ENCODE measurements around the gene EDEM3.

The EDEM3 gene

DNA sequence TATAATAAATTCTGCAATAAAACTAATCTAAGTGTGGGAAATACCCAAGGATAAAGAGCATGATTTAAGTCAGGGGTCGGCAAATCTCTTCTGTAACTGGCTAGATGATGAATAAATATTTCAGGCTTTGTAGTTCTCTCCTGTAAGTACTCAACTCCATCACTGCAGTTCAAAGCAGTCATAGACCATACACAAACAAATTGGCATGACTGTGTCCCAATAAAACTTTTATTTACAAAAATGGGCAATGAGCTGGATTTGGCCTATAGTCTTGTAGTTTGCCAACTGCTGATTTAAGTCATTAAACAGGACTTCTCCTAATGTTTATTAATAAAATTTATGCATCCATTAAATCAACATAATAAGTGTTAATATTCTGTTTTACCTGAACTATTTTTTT, 49.4 kb downstream of the EDEM3 start:
- no peak overlapping the region for H3K27ac ChIP-seq
- peaks cover 81% of the 10 kb centered on the region for H3K36me3 ChIP-seq
- no peak overlapping the region for H3K4me3 ChIP-seq
- no peaks in the 10 kb centered on the region for H3K9me3 ChIP-seq
- no peak overlapping the region for H3K4me2 ChIP-seq
- no peak for TF ChIP-seq Cebpa-rat (IDR thresholded peaks at IDR 0.05)
- H4K20me1 ChIP-seq = no peaks in the 10 kb centered on the region
- H3K4me1 ChIP-seq = no peaks in the 10 kb centered on the region
- no peak overlapping the region for H3K9ac ChIP-seq
- H3K27me3 ChIP-seq = no peaks in the 10 kb centered on the region

DNA sequence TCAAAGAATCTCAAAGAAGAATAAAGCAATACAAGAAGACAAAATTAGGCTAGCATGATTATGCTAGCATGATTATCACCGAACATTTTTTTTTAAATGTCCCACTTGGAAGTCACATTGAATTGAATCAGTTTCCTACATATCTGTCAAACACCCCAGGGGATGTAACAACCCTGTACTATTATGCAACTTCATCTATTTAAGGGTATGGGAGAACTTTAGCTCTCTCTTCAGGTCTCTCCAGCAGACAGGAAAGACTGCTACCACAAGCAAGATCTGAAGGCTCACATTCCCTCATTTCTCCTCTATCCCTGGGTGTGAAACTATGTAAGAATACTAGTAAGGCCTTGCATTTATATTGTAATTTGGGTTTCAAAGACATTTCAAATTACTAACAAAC, 52.8 kb downstream of the EDEM3 start:
- Histone ChIP-seq H4K20me1 (no peaks in the 10 kb centered on the region), H3K27ac (no peak overlapping the region), H3K9me3 (no peaks in the 10 kb centered on the region), H3K9ac (no peak overlapping the region), H3K4me1 (no peaks in the 10 kb centered on the region), H3K36me3 (peaks cover 63% of the 10 kb centered on the region), H3K4me3 (no peak overlapping the region), H3K4me2 (no peak overlapping the region), H3K27me3 (no peaks in the 10 kb centered on the region)
- no peak for TF ChIP-seq Cebpa-rat (IDR thresholded peaks at IDR 0.05)

DNA sequence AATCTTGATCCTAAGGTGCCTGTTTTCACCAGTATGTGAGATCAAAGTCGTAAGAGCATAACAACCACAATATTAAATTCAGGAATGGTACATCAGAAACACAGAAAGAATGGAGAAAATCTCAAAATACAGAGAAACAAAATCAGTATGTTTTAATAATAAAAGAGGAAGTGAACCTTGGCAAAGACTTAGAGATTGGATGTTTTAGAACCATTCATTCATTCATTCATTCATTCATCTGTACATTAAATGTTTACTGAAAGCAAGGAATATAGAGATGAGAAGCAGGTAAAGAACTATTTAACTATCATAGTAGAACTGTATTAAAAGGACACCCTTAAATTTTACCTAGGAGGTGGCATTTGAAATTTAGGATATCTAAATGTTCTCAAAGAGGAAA, 55.7 kb downstream of the EDEM3 start:
- no peak overlapping the region for H3K4me3 ChIP-seq
- TF ChIP-seq Cebpa-rat (IDR thresholded peaks at IDR 0.05) = no peak

DNA sequence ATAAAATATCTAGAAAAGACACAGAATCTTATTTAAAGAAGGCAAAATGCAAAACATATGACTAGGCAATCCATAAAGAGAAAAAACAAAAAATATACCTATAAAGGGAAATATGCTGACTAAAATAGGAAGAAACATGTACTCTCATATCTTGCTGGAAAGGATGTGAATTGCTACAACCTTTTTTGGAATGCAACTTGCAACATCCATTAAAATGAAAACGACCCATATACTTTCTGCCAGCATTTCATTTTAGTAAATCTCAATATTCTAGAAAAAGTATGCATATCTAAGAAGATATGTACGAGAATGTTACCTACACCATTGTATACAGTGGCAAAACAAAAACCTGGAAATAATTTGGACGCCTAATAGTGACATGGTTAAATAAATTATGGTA, 56.6 kb downstream of the EDEM3 start:
- no peaks in the 10 kb centered on the region for H3K27me3 ChIP-seq
- no peak overlapping the region for H3K4me3 ChIP-seq
- H3K9me3 ChIP-seq = no peaks in the 10 kb centered on the region
- peaks cover 63% of the 10 kb centered on the region for H3K36me3 ChIP-seq
- H3K4me2 ChIP-seq = no peak overlapping the region
- H4K20me1 ChIP-seq = no peaks in the 10 kb centered on the region
- no peak overlapping the region for H3K9ac ChIP-seq
- H3K4me1 ChIP-seq = no peaks in the 10 kb centered on the region
- H3K27ac ChIP-seq = no peak overlapping the region
- TF ChIP-seq Cebpa-rat (IDR thresholded peaks at IDR 0.05) = no peak

More for the DNA sequence above, 55.7 kb downstream of the EDEM3 start:
- no peaks in the 10 kb centered on the region for H3K4me1 ChIP-seq
- no peaks in the 10 kb centered on the region for H3K9me3 ChIP-seq
- no peak overlapping the region for H3K4me2 ChIP-seq
- no peaks in the 10 kb centered on the region for H4K20me1 ChIP-seq
- no peak overlapping the region for H3K9ac ChIP-seq
- no peak overlapping the region for H3K27ac ChIP-seq
- no peaks in the 10 kb centered on the region for H3K27me3 ChIP-seq
- H3K36me3 ChIP-seq = peaks cover 60% of the 10 kb centered on the region

DNA sequence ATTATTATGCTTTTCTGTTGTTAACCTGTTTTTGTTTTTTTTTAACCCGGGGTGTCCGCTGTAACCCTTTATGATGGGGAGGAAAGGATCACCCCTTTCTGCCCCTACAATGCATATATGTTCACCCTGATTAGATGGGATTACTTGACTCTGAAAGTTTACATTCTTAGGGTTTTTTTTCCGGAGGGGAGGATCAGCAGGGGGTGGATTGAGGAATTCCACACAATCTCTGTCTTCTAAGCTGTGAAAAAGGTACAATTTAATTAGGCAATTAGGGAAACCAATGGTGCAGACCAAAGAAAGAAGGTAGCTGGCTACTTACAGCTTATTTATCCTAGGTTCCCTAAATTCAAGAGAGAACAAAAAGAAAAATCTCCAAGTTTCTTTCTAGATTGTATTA, 58.3 kb downstream of the EDEM3 start:
- no peaks in the 10 kb centered on the region for H3K4me1 ChIP-seq
- H3K27me3 ChIP-seq = no peaks in the 10 kb centered on the region
- H4K20me1 ChIP-seq = no peaks in the 10 kb centered on the region
- peaks cover 55% of the 10 kb centered on the region for H3K36me3 ChIP-seq
- no peak overlapping the region for H3K4me3 ChIP-seq
- no peaks in the 10 kb centered on the region for H3K9me3 ChIP-seq
- no peak overlapping the region for H3K4me2 ChIP-seq
- H3K9ac ChIP-seq = no peak overlapping the region
- no peak overlapping the region for H3K27ac ChIP-seq
- TF ChIP-seq Cebpa-rat (IDR thresholded peaks at IDR 0.05) = no peak

DNA sequence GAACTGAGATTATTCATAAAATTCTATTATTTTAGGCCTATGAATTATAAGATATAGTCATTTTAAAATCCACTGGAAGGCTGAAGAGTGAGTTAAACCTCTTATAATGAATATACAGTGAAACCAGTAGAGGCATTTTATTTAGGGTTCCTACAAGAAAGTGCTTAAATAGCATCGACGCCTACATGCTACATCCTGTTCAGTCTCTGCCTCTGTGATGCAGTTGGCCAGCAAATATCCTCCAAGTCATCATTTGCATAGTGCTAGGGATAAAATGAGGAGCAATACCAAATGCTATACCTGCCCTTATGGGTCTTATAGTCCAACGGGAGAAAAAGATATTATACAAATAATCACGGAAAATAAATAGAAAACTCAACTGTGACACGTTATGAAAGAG, 59.6 kb downstream of the EDEM3 start:
- no peak overlapping the region for H3K4me2 ChIP-seq
- H3K9ac ChIP-seq = no peak overlapping the region
- H4K20me1 ChIP-seq = no peaks in the 10 kb centered on the region
- H3K9me3 ChIP-seq = no peaks in the 10 kb centered on the region
- no peak overlapping the region for H3K27ac ChIP-seq
- no peak for TF ChIP-seq Cebpa-rat (IDR thresholded peaks at IDR 0.05)
- H3K4me3 ChIP-seq = no peak overlapping the region
- peaks cover 47% of the 10 kb centered on the region for H3K36me3 ChIP-seq
- no peaks in the 10 kb centered on the region for H3K4me1 ChIP-seq
- no peaks in the 10 kb centered on the region for H3K27me3 ChIP-seq

DNA sequence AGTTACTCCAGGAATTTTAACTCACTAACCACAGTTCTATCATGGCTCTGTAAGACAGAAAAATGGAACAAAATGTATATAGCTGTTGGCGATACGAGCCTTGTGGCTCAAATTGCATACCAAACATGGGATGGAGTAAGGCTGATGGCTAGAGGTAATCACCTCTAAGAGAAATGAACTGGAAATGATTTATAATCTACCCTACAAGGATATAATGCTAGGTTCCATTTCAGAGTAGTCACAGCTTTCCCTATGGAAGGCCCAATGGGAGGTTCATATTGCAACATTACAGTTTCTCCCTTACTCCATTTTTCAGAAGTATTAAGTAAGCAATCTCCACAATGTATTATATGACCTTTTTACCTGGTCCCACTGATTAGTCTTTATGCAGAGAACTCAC, 61.6 kb downstream of the EDEM3 start:
- no peak overlapping the region for H3K27ac ChIP-seq
- H3K4me2 ChIP-seq = no peak overlapping the region
- H3K9me3 ChIP-seq = no peaks in the 10 kb centered on the region
- TF ChIP-seq Cebpa-rat (IDR thresholded peaks at IDR 0.05) = no peak
- no peaks in the 10 kb centered on the region for H3K27me3 ChIP-seq
- no peak overlapping the region for H3K9ac ChIP-seq
- H3K4me3 ChIP-seq = no peak overlapping the region
- no peaks in the 10 kb centered on the region for H4K20me1 ChIP-seq
- H3K4me1 ChIP-seq = no peaks in the 10 kb centered on the region
- H3K36me3 ChIP-seq = peaks cover 38% of the 10 kb centered on the region

DNA sequence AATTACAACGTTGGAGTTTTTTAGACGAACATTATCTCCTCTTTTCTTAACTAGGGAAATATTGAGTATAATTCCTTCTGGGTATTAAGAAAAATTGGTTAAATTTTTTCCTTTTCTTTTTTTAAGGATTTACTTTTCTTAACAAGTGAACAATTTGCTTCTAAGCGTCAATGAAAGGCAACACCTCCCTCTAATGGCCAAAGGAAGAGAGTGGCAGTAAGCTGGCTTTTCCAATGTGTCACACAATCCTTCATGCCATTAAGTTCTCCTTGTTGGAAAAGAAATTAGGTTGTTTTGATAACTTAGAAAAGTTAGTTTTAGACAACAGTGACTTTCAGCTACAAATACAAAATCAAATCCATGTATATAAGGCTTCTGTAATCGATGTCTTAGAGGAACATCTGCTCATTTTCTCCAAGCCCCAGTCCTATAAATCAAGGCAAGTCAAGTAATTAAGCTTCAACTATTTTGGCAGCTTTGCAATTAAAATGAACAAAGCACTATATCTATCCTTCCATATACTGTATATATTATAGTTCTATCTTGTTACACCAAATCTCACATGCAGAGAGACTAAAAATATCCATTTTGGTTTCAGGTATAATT, 62.8 kb downstream of the EDEM3 start:
- no peak overlapping the region for H3K27ac ChIP-seq
- H3K9ac ChIP-seq = no peak overlapping the region

DNA sequence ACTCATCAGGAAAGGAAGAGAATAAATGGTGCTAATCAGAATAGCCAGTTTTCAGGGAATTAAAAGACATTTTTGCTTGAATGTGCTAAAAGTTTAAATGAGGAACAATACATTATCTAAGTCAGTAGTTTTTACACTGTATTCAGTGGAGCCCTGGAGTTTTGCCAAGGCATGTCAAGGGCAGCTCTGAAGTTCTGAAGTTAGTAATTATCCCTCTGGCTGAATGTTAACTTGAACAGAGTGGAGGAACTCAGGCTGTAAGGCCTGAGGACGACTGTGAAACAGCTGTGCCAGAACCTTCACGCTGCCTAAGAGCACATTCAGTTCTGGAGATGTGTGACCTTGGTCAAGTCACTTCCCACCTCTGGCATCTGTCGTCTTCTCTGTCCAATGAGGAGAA, 68.1 kb downstream of the EDEM3 start:
- Histone ChIP-seq H3K9ac (no peak overlapping the region), H3K4me3 (no peak overlapping the region), H3K9me3 (no peaks in the 10 kb centered on the region; the same call in 1 of the 2 replicates), H3K27me3 (no peaks in the 10 kb centered on the region), H3K4me2 (no peak overlapping the region), H4K20me1 (no peaks in the 10 kb centered on the region), H3K4me1 (no peaks in the 10 kb centered on the region), H3K36me3 (no peaks in the 10 kb centered on the region), H3K27ac (no peak overlapping the region)
- TF ChIP-seq Cebpa-rat (IDR thresholded peaks at IDR 0.05) = no peak

More for the DNA sequence above, 62.8 kb downstream of the EDEM3 start:
- Histone ChIP-seq H3K9me3 (no peaks in the 10 kb centered on the region), H3K4me2 (no peak overlapping the region), H4K20me1 (no peaks in the 10 kb centered on the region), H3K27me3 (no peaks in the 10 kb centered on the region), H3K4me3 (no peak overlapping the region), H3K36me3 (peaks cover 38% of the 10 kb centered on the region), H3K4me1 (no peaks in the 10 kb centered on the region)
- no peak for TF ChIP-seq Cebpa-rat (IDR thresholded peaks at IDR 0.05)

DNA sequence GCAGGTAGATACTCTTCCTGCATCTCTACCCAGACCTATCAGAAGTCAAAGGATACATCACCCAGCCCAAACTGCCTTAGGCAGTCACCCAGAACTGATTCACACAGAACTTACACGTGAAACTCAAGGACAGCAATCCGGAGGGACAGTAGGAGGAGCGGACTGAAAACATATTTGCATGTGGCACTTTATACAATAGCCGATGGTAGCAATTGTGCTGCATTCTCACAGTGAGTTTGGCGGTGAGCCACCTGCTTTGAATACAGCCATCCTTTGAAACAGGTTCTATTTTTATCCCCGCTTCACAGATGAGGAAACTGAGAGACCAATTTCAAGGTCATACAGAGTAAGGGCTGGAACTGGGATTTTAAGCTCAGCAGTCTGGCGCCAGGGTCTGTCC, 69.5 kb downstream of the EDEM3 start:
- no peak overlapping the region for H3K4me2 ChIP-seq
- no peaks in the 10 kb centered on the region for H4K20me1 ChIP-seq
- H3K27ac ChIP-seq = no peak overlapping the region
- no peak overlapping the region for H3K4me3 ChIP-seq
- H3K36me3 ChIP-seq = no peaks in the 10 kb centered on the region
- H3K9me3 ChIP-seq = peaks cover 11% of the 10 kb centered on the region
- no peak overlapping the region for H3K9ac ChIP-seq
- H3K27me3 ChIP-seq = no peaks in the 10 kb centered on the region
- TF ChIP-seq Cebpa-rat (IDR thresholded peaks at IDR 0.05) = no peak
- no peaks in the 10 kb centered on the region for H3K4me1 ChIP-seq
